HepG2 (cell line): Measurements from ENCODE around the gene OR6S1. TPM values are rescaled to one million over a fixed set of nuclear protein-coding genes. Genes with fewer than 3 reads are reported as not detected.
A peak's percentile ranks its signal among the peaks of the same experiment; 100 is the strongest.

Source experiments
- AHR ChIP-seq: IDR thresholded peaks from 2 replicates; pipeline ENCODE4 v1.6.1; 2018; ENCODE audit warnings: missing genetic modification reagents, missing compliant biosample characterization
- ARNTL ChIP-seq: sonication (generic); formaldehyde crosslinking; IDR thresholded peaks from 2 replicates; pipeline ENCODE4 v1.4.0; 2020; ENCODE audit warnings: mild to moderate bottlenecking, missing genetic modification reagents
- BHLHE40 ChIP-seq: IDR thresholded peaks from 2 replicates; pipeline ENCODE4 v1.6.1; 2011; ENCODE audit warnings: low read length, improper control_type of control experiment
- BRD4 ChIP-seq: sonication (generic); formaldehyde crosslinking; IDR thresholded peaks from 2 replicates; pipeline ENCODE4 v1.4.0; 2020; ENCODE audit warnings: missing genetic modification reagents
- MAF1 ChIP-seq: sonication (generic); formaldehyde crosslinking; IDR thresholded peaks from 2 replicates; pipeline ENCODE4 v1.5.0; 2020; ENCODE audit warnings: missing genetic modification reagents, borderline replicate concordance
- MAZ ChIP-seq, 2 experiments: sonication (generic) in 1 of 2; formaldehyde crosslinking in 1 of 2; IDR thresholded peaks; 2 replicates each; pipeline versions ENCODE4 v1.5.0 to v1.6.1; 2012 to 2020; ENCODE audit warnings: low read depth in 2 of 2, mild to moderate bottlenecking in 2 of 2, borderline replicate concordance in 1 of 2, improper control_type of control experiment in 1 of 2, low read length in 1 of 2, missing genetic modification reagents in 1 of 2, moderate library complexity in 1 of 2
- MYNN ChIP-seq: sonication (generic); formaldehyde crosslinking; IDR thresholded peaks from 2 replicates; pipeline ENCODE4 v1.4.0; 2020; ENCODE audit warnings: mild to moderate bottlenecking, low read depth, missing genetic modification reagents
- NR3C1 ChIP-seq: sonication (generic); formaldehyde crosslinking; IDR thresholded peaks from 2 replicates; pipeline ENCODE4 v1.4.0; 2020; ENCODE audit warnings: missing genetic modification reagents
- TCF12 ChIP-seq, 2 experiments: fragments of 450-650 bp in 1 of 2; sonication (generic) in 1 of 2; formaldehyde crosslinking in 1 of 2; IDR thresholded peaks; 2 replicates each; pipeline versions ENCODE4 v1.6.1 to v1.8.0; 2017 to 2022; ENCODE audit warnings: antibody characterized with exemption in 1 of 2, mild to moderate bottlenecking in 1 of 2, missing genetic modification reagents in 1 of 2, moderate library complexity in 1 of 2
- ZBTB2 ChIP-seq: sonication (generic); formaldehyde crosslinking; IDR thresholded peaks from 2 replicates; pipeline ENCODE4 v1.8.0; 2022; ENCODE audit warnings: low read depth, missing genetic modification reagents
- ZBTB20 ChIP-seq: sonication (generic); formaldehyde crosslinking; IDR thresholded peaks from 2 replicates; pipeline ENCODE4 v1.8.1; 2023; ENCODE audit warnings: missing genetic modification reagents, low read depth, mild to moderate bottlenecking, borderline replicate concordance
- ZFP37 ChIP-seq: sonication (generic); formaldehyde crosslinking; IDR thresholded peaks from 2 replicates; pipeline ENCODE4 v1.4.0; 2020; ENCODE audit warnings: missing genetic modification reagents, borderline replicate concordance
- ZNF224 ChIP-seq: sonication (generic); formaldehyde crosslinking; IDR thresholded peaks from 2 replicates; pipeline ENCODE4 v1.5.0; 2020; ENCODE audit warnings: mild to moderate bottlenecking, missing genetic modification reagents
- ZNF350 ChIP-seq: sonication (generic); formaldehyde crosslinking; IDR thresholded peaks from 2 replicates; pipeline ENCODE4 v1.4.0; 2020; ENCODE audit warnings: mild to moderate bottlenecking, low read depth, missing genetic modification reagents, borderline replicate concordance
- ZNF646 ChIP-seq: sonication (generic); formaldehyde crosslinking; IDR thresholded peaks from 2 replicates; pipeline ENCODE4 v1.9.0; 2021; ENCODE audit warnings: mild to moderate bottlenecking, missing genetic modification reagents
- ZSCAN5A ChIP-seq: sonication (generic); formaldehyde crosslinking; IDR thresholded peaks from 2 replicates; pipeline ENCODE4 v1.8.0; 2022; ENCODE audit warnings: mild to moderate bottlenecking, missing genetic modification reagents, borderline replicate concordance
- polyA plus RNA-seq, 8 experiments: library from polyadenylated mRNA; depleted of rRNA in 3 of 8; stranded (reverse) in 7 of 8; unstranded in 1 of 8; fragments of >200 nt; fragmentation: Illumina TruSeq in 4 of 8; extraction: Trizol in 4 of 8; gene quantifications; 2 replicates each; pipeline versions ENCODE4 v1.2.1 to v1.2.3, GENCODE V29; 2011 to 2016; ENCODE audit warnings: low read depth in 4 of 8, missing spikeins in 1 of 8, mixed read lengths in 1 of 8; ENCODE audit not compliant: insufficient read depth in 1 of 8
- total RNA-seq, 5 experiments: library from RNA; depleted of rRNA; stranded (reverse); fragments of >200 nt; fragmentation: Illumina TruSeq; extraction: Trizol; gene quantifications; 2 replicates each; pipeline ENCODE4 v1.2.3, GENCODE V29; 2016; ENCODE audit warnings: low read depth in 1 of 5

OR6S1 gene
- total and polyA plus RNA-seq, 2 of the 13 experiments (the other 11 are each of a cell fraction or from before 2014, with no cell fraction given) = 0.09 TPM; not detected in 1

GRCh38 chr14:20613094-20614037 lies 28.1 kb downstream of the OR6S1 start (continued):
- TF ChIP-seq AHR (CRISPR knock-in tag) = peak; percentile 74; the same call in 1 of the 2 replicates
- peak; percentile 82; the same call in 1 of the 2 replicates for TF ChIP-seq ZNF224 (CRISPR knock-in tag)
- TF ChIP-seq ARNTL (CRISPR knock-in tag) = peak; percentile 95
- TF ChIP-seq TCF12 (IDR thresholded peaks at IDR 0.05) = no peak
- no peak for TF ChIP-seq TCF12 (CRISPR knock-in tag; IDR thresholded peaks at IDR 0.05)
- peak; percentile 98; the same call in 1 of the 2 replicates for TF ChIP-seq ZNF350 (CRISPR knock-in tag)
- TF ChIP-seq NR3C1 (CRISPR knock-in tag) = no peak
- peak; percentile 87 for TF ChIP-seq ZBTB20 (CRISPR knock-in tag)
- TF ChIP-seq MYNN (CRISPR knock-in tag) = peak; percentile 90; the same call in 1 of the 2 replicates
- no peak; the same call in 1 of the 2 replicates for TF ChIP-seq MAZ (IDR thresholded peaks at IDR 0.05; ENCODE audit: borderline replicate concordance, low read depth, low read length)
- TF ChIP-seq MAZ (CRISPR knock-in tag; IDR thresholded peaks at IDR 0.05; ENCODE audit: low read depth) = peak; percentile 88
- TF ChIP-seq ZSCAN5A (CRISPR knock-in tag) = peak; percentile 82; the same call in 1 of the 2 replicates
- peak; percentile 53; the same call in 1 of the 2 replicates for TF ChIP-seq ZBTB2
- TF ChIP-seq BRD4 (CRISPR knock-in tag) = peak; percentile 77
- no peak for TF ChIP-seq ZNF646 (CRISPR knock-in tag)
- peak; percentile 98 for TF ChIP-seq MAF1
- TF ChIP-seq ZFP37 (CRISPR knock-in tag) = peak; percentile 83; the same call in 1 of the 2 replicates
- TF ChIP-seq BHLHE40 = peak; percentile 77
